OCI-LY7 (cell line): Measurements from ENCODE around the gene CCDC184. TPM values are rescaled to one million over a fixed set of nuclear protein-coding genes. Genes with fewer than 3 reads are reported as not detected.

Source experiments
- BruUV-seq: library from RNA; stranded (reverse); fragments of 400-500 nt; replicated peaks from 2 replicates; lab custom pipeline; 2021; lab: Mats Ljungman, UMichigan
- CTCF ChIA-PET: fragments of 300-600 bp; sonication (Branson Sonifier 250); formaldehyde crosslinking; loops from one replicate; lab custom pipeline; 2022; ENCODE audit warnings: antibody characterized with exemption; ENCODE audit not compliant: unreplicated experiment; lab: Charles Lee
- POLR2A ChIA-PET: fragments of 300-600 bp; sonication (Branson Sonifier 250); formaldehyde crosslinking; loops from one replicate; lab custom pipeline; 2022; ENCODE audit warnings: antibody characterized with exemption; lab: Charles Lee
- DNase-seq: peaks from one replicate; pipeline ENCODE4 v3.0.0-alpha.2; 2015; ENCODE audit warnings: low spot score
- H2AFZ ChIP-seq: fragments of 200-600 bp; sonication (generic), shearing (Covaris generic); 2 replicates; pipeline ENCODE4 v1.6.1; 2014; ENCODE audit warnings: mild to moderate bottlenecking, antibody characterized with exemption, low read length, moderate library complexity
- H3K27ac ChIP-seq: fragments of 200-600 bp; sonication (generic); 2 replicates; pipeline ENCODE4 v1.5.1; 2014; ENCODE audit warnings: mixed run types, low read depth, mild to moderate bottlenecking, moderate library complexity, low read length, inconsistent platforms; ENCODE audit not compliant: poor library complexity, severe bottlenecking
- H3K36me3 ChIP-seq: fragments of 200-600 bp; sonication (generic); 2 replicates; pipeline ENCODE4 v1.6.1; 2014; ENCODE audit warnings: mild to moderate bottlenecking, antibody characterized with exemption, low read length, moderate library complexity, mixed read lengths; ENCODE audit not compliant: insufficient read depth
- H3K4me1 ChIP-seq: fragments of 200-600 bp; sonication (generic); 2 replicates; pipeline ENCODE4 v1.5.1; 2014; ENCODE audit warnings: mild to moderate bottlenecking, low read length; ENCODE audit not compliant: insufficient read depth, poor library complexity, severe bottlenecking
- H3K4me2 ChIP-seq: fragments of 200-600 bp; sonication (generic); 2 replicates; pipeline ENCODE4 v1.6.1; 2014; ENCODE audit warnings: mild to moderate bottlenecking, low read length
- H3K4me3 ChIP-seq: fragments of 200-600 bp; sonication (generic); 2 replicates; pipeline ENCODE4 v1.5.1; 2014; ENCODE audit warnings: mild to moderate bottlenecking, low read depth, low read length; ENCODE audit not compliant: poor library complexity, severe bottlenecking
- H3K79me2 ChIP-seq: fragments of 200-600 bp; sonication (generic); 2 replicates; pipeline ENCODE4 v1.6.1; 2016; ENCODE audit warnings: low read depth, mild to moderate bottlenecking, low read length, moderate library complexity, mixed read lengths; ENCODE audit not compliant: insufficient read depth
- H3K9me2 ChIP-seq: fragments of 200-600 bp; sonication (generic); 2 replicates; pipeline ENCODE4 v1.6.1; 2016; ENCODE audit warnings: mild to moderate bottlenecking, low read length, mixed read lengths; ENCODE audit not compliant: insufficient read depth
- H3K9me3 ChIP-seq: fragments of 200-600 bp; sonication (generic); 2 replicates; pipeline ENCODE4 v1.6.1; 2014; ENCODE audit warnings: mild to moderate bottlenecking, mixed run types, low read length, mixed read lengths
- H4K20me1 ChIP-seq: fragments of 200-600 bp; sonication (generic); 2 replicates; pipeline ENCODE4 v1.6.1; 2014; ENCODE audit warnings: mild to moderate bottlenecking, antibody characterized with exemption, low read length, moderate library complexity, mixed read lengths; ENCODE audit not compliant: insufficient read depth
- EZH2phosphoT487 ChIP-seq: fragments of 200-600 bp; sonication (generic); IDR thresholded peaks from 2 replicates; pipeline ENCODE4 v1.6.1; 2018; ENCODE audit warnings: low read depth, borderline replicate concordance, mild to moderate bottlenecking, mixed run types, antibody characterized with exemption, low read length, moderate library complexity, mixed read lengths
- intact Hi-C: fragments of 100-400 bp; cut with micrococcal nuclease; formaldehyde crosslinking; loops from one replicate; pipeline ENCODE4 v1.10.0; 2022; ENCODE audit not compliant: unreplicated experiment
- total RNA-seq, 2 experiments: library from RNA; depleted of rRNA in 1 of 2; stranded (reverse); fragments of >200 nt in 1 of 2; shearing (Covaris generic) in 1 of 2; gene quantifications; 2 replicates each; pipeline ENCODE4 v1.2.3, GENCODE V29; 2014 to 2022
- TF ChIP-seq, protein P1 (sequence below): fragments of 200-600 bp; sonication (generic); conservative IDR thresholded peaks from 2 replicates; pipeline ENCODE4 v1.5.1; 2014; ENCODE audit warnings: mild to moderate bottlenecking, antibody characterized with exemption, low read length, moderate library complexity, mixed read lengths

The CCDC184 gene
- total RNA-seq, 2 experiments from 2014 or later: not detected

DNA sequence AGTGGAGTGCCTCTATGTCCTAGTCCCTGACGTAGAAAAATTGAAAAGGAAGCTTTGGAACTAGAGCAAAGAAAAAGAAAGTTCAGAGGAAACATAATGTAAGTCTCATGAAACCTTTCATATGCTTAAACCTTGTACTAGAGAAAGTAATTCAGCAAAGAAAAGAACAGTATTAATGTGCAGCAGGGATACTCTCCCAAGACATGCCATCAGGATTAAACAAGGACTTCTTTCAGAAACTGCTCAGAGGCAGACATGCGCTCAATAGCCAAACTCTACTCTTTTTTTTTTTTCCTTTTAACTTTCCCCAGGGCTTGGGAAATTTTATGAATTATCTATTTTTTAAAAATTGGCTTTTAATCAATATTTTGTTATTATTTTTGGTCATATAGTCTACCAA is 19.0 kb upstream of the CCDC184 start:
- ChIA-PET POLR2A (no interaction called here), CTCF (no interaction called here)

DNA sequence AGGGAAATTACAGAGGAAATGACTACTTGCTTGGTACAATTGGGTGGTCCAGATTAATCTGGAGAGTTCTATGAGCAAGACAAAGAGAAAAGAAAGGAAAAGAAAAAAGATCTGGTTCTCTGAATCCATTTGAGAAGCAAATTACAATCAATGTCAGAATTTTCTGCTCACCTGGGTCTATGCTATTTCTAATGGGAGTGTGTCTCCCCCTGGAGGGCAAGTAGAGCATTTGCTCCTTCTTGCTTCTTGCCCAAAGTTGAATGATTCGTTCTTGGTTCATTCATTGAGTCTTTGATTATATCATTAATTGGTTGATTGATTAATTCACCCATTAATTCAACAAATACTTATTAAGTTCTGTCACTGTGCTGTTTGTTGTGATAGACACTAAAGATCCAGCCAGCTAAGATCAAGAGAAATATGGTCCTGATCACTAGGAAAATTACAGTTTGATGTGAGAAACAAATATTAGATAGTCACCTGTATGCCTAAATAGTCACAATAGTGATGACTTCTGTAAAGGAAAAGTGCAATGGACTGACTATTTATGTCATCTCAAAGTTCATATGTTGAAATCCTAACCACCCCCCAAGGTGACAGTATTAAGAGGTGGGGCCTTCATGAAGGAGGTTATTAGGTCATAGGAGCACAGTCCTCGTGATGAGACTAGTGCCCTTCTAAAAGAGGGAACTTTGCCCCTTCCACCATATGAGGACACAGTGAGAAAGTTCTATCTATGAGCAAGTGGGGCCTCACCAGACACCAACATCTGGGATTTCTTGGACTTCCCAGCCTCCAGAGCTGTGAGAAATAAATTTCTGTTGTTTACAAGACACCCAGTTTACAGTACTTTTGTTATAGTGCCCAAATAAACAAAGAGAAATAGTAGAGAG is 18.1 kb upstream of the CCDC184 start:
- intact Hi-C loops: loop anchor here (1.0 to 2.0 kb wide), 2 partner anchors 81 to 202 kb away; partner anchors contain the start of gene TMEM106C
- Histone ChIP-seq H3K4me3 (no peak overlapping the region), H3K4me2 (no peak overlapping the region), H3K27ac (no peak overlapping the region), H3K9me2 (no peaks in the 10 kb centered on the region), H2AFZ (no peak overlapping the region), H3K36me3 (no peaks in the 10 kb centered on the region), H3K79me2 (no peaks in the 10 kb centered on the region), H4K20me1 (no peaks in the 10 kb centered on the region), H3K9me3 (no peaks in the 10 kb centered on the region), H3K4me1 (no peaks in the 10 kb centered on the region)
- peak; percentile 76 for DNase-seq
- TF ChIP-seq, protein P1, sequence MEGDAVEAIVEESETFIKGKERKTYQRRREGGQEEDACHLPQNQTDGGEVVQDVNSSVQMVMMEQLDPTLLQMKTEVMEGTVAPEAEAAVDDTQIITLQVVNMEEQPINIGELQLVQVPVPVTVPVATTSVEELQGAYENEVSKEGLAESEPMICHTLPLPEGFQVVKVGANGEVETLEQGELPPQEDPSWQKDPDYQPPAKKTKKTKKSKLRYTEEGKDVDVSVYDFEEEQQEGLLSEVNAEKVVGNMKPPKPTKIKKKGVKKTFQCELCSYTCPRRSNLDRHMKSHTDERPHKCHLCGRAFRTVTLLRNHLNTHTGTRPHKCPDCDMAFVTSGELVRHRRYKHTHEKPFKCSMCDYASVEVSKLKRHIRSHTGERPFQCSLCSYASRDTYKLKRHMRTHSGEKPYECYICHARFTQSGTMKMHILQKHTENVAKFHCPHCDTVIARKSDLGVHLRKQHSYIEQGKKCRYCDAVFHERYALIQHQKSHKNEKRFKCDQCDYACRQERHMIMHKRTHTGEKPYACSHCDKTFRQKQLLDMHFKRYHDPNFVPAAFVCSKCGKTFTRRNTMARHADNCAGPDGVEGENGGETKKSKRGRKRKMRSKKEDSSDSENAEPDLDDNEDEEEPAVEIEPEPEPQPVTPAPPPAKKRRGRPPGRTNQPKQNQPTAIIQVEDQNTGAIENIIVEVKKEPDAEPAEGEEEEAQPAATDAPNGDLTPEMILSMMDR: peak; percentile 98
- TF ChIP-seq EZH2phosphoT487: no peak
- ChIA-PET CTCF (interaction anchor here (0.7 kb wide), 1 partner anchor 33 kb away, joined by 3 read pairs; no protein-coding TSS in a partner anchor), POLR2A (no interaction called here)
- BruUV-seq: no TSS peak

More for the DNA sequence above, 19.0 kb upstream of the CCDC184 start:
- H3K79me2 ChIP-seq: no peaks in the 10 kb centered on the region
- no peak overlapping the region for H3K27ac ChIP-seq
- H3K9me3 ChIP-seq: no peaks in the 10 kb centered on the region
- no TSS peak for BruUV-seq
- no peaks in the 10 kb centered on the region for H4K20me1 ChIP-seq
- H3K4me3 ChIP-seq: no peak overlapping the region
- H3K9me2 ChIP-seq: no peaks in the 10 kb centered on the region
- TF ChIP-seq, protein P1: no peak
- TF ChIP-seq EZH2phosphoT487: no peak
- no peak overlapping the region for H2AFZ ChIP-seq
- DNase-seq: no peak
- intact Hi-C loops: loop anchor here (2.0 kb wide), 1 partner anchor 80 kb away; no protein-coding TSS in a partner anchor
- no peak overlapping the region for H3K4me2 ChIP-seq
- no peaks in the 10 kb centered on the region for H3K4me1 ChIP-seq
- no peaks in the 10 kb centered on the region for H3K36me3 ChIP-seq

DNA sequence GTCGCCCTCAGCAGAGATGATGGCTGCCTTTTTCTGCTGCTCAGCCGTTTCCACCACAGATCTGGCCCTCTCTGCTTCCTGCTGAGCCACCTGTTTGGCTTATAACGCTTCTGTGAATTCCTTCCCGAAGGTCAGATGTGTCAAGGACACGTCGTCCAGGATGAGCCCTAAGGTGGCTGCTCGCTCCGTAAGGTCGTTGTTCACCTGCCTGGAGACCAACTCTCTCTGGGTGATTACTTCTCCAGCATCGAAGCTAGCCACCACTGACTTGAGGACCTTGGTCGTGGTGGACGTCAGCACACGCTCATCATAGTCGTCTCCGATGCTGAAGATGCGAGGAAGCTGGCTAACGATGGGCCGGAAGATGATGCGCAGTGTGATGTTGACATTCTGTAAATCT is 14.4 kb upstream of the CCDC184 start:
- CTCF ChIA-PET: no interaction called here
- no peak overlapping the region for H2AFZ ChIP-seq
- H3K4me2 ChIP-seq: no peak overlapping the region

More for the DNA sequence above, 14.4 kb upstream of the CCDC184 start:
- no peak for DNase-seq
- POLR2A ChIA-PET: no interaction called here
- no peaks in the 10 kb centered on the region for H3K4me1 ChIP-seq
- BruUV-seq: no TSS peak
- H4K20me1 ChIP-seq: no peaks in the 10 kb centered on the region
- H3K27ac ChIP-seq: no peak overlapping the region
- H3K9me3 ChIP-seq: no peaks in the 10 kb centered on the region
- intact Hi-C loops: no loop called here
- no peaks in the 10 kb centered on the region for H3K9me2 ChIP-seq
- no peak overlapping the region for H3K4me3 ChIP-seq
- TF ChIP-seq EZH2phosphoT487: no peak
- TF ChIP-seq, protein P1: no peak
- H3K79me2 ChIP-seq: no peaks in the 10 kb centered on the region
- no peaks in the 10 kb centered on the region for H3K36me3 ChIP-seq
